Dermis microvascular lymphatic vessel endothelial cell (primary cell): Measurements from ENCODE around the gene LLGL2. TPM values are rescaled to one million over a fixed set of nuclear protein-coding genes. Genes with fewer than 3 reads are reported as not detected.
"Not testable (repeated sequence)": the region's sequence is repeated elsewhere in the genome, so short reads cannot be mapped to it uniquely, and the experiment has no call there.

Experiments
- DNase-seq, 2 donors: peaks; one replicate each; pipeline versions ENCODE4 v3.0.0 to v3.0.0-alpha.2; 2010; ENCODE audit warnings: low read depth in 2 of 2
- total RNA-seq: library from RNA; depleted of rRNA; stranded (reverse); fragments of >200 nt; gene quantifications from 2 replicates; pipeline ENCODE4 v1.2.1, GENCODE V29; 2014

Gene LLGL2
- total RNA-seq, 1 donor from 2014 or later: 12.6 TPM

DNA sequence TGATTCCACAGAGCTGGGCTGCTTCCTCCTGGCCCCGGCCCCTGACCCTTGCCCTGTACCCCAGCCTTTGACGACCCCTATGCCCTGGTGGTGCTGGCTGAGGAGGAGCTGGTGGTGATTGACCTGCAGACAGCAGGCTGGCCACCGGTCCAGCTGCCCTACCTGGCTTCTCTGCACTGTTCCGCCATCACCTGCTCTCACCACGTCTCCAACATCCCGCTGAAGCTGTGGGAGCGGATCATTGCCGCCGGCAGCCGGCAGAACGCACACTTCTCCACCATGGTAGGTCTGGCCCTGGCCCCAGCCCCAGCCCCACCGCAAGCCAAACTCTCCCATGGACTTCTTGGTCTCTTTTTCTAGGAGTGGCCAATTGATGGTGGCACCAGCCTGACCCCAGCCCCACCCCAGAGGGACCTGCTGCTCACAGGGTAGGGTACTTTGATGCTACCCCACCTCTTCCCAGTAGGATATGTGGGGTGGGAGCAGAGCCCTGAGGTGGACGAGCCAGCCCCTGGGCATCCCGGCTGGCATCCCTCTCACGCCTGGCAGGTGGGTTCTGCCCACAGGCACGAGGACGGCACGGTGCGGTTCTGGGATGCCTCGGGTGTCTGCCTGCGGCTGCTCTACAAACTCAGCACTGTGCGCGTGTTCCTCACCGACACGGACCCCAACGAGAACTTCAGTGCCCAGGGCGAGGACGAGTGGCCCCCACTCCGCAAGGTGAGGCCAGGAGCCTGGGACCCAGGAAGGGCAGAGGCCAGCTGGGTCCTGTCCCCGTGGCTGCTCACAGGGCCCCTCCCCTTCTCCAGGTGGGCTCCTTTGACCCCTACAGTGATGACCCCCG, 43.1 kb downstream of the LLGL2 start:
- DNase-seq: no peak

- DNase-seq: no peak
Observed at GRCh38 chr17:75570034-75570676, 44.7 kb downstream of the LLGL2 start.

- no peak for DNase-seq
Observed at GRCh38 chr17:75570772-75571171, 45.3 kb downstream of the LLGL2 start.

DNA sequence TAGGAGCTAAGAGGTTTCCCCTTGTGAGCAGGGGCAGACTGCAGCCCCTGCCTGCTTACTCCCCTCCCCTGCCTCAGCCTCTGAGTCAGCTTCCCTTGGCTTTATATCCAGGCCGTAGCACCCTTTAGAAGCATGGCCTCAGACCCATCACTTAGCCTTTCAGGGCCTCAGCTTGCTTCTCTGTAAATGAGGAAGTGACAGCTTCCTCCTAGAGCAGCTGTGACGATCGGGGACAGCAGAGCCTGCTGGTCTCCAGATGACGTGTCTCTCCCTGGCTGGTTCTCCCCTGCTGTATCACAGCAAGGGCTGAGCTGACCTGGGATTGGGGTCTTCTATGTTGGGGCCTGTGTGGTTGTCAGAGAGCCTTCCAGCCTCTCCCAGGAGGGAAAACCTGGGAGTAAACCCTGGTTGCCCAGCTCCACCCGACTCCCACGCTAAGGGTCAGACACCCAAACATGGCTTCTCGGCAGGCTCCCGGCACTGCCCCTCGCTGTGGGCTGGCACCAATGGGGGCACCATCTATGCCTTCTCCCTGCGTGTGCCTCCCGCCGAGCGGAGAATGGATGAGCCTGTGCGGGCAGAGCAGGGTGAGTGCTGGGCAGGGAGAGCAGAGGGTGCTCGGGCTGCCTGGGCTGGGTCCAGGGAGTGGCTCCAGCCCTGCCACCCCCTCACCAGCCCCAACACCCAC, 45.8 kb downstream of the LLGL2 start:
- peak in 1 of 2 donors; percentile 65 for DNase-seq

GRCh38 chr17:75571885-75572215, 46.4 kb downstream of the LLGL2 start:
- DNase-seq: no peak

- DNase-seq: no peak
Observed at GRCh38 chr17:75572713-75573539, 47.4 kb downstream of the LLGL2 start.

GRCh38 chr17:75573540-75573957, 48.1 kb downstream of the LLGL2 start:
- no peak for DNase-seq

DNA sequence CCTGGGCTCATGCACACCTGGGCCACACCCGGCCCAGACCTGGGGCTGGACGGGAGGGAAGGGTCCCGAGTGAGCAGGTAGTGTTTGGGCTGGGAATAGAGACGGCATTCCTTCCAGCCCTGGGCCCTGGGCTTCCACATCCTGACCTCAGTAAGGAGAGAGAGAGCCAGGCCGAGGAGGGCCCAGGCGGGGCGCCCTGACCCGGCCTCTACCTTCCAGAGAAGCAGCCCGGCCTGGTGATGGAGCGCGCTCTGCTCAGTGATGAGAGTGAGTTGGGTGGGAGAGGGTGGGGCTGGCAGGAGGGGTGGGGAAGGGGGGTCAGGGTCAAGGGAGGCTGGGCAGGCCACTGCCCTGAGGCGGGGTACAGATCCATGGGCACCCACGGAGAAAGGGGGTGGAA, 48.5 kb downstream of the LLGL2 start:
- no peak for DNase-seq

- no peak for DNase-seq
Observed at GRCh38 chr17:75574404-75575036, 49.0 kb downstream of the LLGL2 start.

- DNase-seq: no peak
Observed at GRCh38 chr17:75575197-75575596, 49.7 kb downstream of the LLGL2 start.

DNA sequence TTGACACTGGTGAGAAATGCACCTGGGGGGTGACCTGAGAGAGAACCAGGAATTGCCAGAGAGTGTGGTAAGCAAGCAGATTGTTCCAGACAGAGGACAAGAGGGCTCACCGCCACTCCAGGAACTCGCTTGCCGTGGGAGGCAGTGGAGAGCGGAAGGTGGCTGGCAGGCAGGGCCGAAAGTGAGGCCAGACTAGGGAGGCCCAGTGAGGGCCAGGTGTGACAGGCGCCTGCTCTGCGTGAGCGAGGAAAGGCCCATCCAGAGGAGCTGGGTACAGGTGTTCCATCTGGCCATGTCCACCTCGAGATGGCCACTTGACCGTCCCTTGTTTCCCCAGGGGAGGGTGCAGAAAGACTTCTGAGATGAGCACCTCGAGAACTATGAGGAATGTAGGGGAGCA, 50.2 kb downstream of the LLGL2 start:
- DNase-seq: no peak

GRCh38 chr17:75576661-75577060, 51.2 kb downstream of the LLGL2 start:
- DNase-seq: no peak

- DNase-seq: not testable (repeated sequence)
Observed at GRCh38 chr17:75581121-75581725, 55.7 kb downstream of the LLGL2 start.

GRCh38 chr17:75583197-75583596, 57.7 kb downstream of the LLGL2 start:
- not testable (repeated sequence) for DNase-seq

GRCh38 chr17:75584849-75585175, 59.3 kb downstream of the LLGL2 start:
- DNase-seq: no peak

- peak in 1 of 2 donors; percentile 55 for DNase-seq
Observed at GRCh38 chr17:75587675-75588595, 62.4 kb downstream of the LLGL2 start, which contains the start of gene MYO15B. TSS of gene MYO15B (plus strand) at chr17:75587800. CDS start at chr17:75588058, 258 bp downstream.

DNA sequence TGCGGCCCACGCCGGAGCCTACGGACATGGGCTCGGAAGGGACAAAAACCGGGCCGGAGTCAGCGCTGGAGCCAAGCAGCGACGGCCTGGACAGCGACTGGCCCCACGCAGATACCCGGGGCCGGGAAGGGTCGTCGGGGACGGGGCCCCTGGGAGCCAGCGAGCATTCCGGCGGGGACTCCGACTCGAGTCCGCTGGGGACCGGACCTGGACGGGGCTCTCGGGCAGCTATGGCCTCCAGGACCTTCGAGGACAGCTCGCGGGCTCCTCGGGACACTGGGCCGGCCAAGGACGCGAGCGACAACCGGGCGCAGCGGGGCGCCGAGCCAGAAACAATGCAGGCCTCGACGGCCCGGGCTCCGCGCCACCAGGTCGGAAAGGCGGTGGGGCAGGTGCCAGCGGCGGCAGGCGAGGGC, 63.1 kb downstream of the LLGL2 start:
- peak in 1 of 2 donors; percentile 17 for DNase-seq

DNA sequence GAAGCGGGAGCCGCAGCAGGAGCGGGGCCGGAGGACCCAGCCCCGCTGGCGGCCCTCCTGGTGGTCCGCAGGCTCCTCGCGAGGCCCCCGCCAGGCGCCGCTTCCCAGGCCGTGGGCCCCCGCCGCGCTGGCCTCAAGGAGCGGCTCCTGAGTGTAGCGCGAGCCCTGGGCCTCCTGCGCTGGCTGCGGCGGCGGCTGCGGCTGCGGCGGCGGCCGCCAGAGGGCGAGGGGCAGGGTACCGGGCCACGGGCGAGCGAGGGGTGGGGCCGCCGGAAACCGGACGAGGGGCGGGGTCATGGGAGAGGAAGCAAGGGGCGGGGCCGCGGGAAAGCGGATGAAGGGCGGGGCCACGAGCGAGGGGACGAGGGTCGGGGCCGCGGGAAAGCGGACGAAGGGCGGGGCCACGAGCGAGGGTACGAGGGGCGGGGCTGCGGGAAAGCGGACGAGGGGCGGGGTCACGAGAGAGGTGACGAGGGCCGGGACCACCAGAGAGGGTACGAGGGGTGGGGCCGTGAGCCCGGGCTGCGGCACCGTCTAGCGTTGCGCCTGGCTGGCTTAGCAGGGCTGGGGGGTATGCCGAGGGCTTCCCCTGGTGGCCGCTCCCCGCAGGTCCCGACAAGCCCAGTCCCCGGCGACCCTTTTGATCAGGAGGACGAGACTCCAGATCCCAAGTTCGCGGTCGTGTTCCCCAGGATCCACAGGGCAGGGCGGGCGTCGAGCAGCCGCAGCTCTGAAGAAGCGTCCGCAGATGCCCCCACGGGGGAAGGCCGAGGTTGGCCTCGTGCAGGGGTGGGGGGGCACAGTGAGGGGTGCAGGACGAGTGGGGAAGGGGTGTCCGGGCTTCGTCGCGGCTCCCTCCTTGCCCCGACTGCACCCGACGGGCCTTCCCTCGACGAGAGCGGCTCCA, 63.8 kb downstream of the LLGL2 start:
- DNase-seq: peak; percentile 60 to 80

DNA sequence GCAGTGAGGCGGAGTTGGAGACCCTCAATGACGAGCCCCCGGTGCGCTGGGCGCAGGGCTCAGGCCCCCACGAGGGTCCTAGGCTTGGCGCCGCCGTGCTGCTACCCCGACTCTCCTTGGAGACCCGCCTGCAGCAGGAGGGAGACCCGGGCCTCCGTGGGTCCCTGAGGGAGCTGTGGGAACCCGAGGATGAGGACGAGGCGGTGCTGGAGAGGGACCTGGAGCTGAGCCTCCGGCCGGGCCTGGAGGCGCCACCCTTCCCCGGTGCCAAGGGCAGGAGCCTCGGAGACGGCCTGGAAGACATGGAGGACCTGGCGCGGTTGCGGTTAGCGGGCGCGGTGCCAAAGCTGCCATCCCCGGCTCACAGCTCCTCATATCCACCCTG, 64.4 kb downstream of the LLGL2 start:
- DNase-seq: no peak
